Measurements from ENCODE around the gene C17orf67. TPM values are rescaled to one million over a fixed set of nuclear protein-coding genes. Genes with fewer than 3 reads are reported as not detected.

C17orf67 gene
- total RNA-seq, 1 donor from 2014 or later = 1.7 TPM

GRCh38 chr17:56786989-56787482 lies 46.7 kb downstream of the C17orf67 start:
- Mint-ChIP-seq H3K27ac (ENCODE audit: unreplicated experiment) (no peak overlapping the region), H3K27me3 (ENCODE audit: unreplicated experiment) (peaks cover 1% of the 10 kb centered on the region), H3K4me3 (ENCODE audit: unreplicated experiment) (no peak overlapping the region), H3K4me1 (ENCODE audit: unreplicated experiment) (no peaks in the 10 kb centered on the region), H3K9me3 (ENCODE audit: unreplicated experiment) (peaks cover under 1% of the 10 kb centered on the region), H3K36me3 (ENCODE audit: low read depth, unreplicated experiment) (peaks cover 2% of the 10 kb centered on the region)
- no peak for DNase-seq (ENCODE audit: low spot score)
- TF ChIP-seq, protein P1, sequence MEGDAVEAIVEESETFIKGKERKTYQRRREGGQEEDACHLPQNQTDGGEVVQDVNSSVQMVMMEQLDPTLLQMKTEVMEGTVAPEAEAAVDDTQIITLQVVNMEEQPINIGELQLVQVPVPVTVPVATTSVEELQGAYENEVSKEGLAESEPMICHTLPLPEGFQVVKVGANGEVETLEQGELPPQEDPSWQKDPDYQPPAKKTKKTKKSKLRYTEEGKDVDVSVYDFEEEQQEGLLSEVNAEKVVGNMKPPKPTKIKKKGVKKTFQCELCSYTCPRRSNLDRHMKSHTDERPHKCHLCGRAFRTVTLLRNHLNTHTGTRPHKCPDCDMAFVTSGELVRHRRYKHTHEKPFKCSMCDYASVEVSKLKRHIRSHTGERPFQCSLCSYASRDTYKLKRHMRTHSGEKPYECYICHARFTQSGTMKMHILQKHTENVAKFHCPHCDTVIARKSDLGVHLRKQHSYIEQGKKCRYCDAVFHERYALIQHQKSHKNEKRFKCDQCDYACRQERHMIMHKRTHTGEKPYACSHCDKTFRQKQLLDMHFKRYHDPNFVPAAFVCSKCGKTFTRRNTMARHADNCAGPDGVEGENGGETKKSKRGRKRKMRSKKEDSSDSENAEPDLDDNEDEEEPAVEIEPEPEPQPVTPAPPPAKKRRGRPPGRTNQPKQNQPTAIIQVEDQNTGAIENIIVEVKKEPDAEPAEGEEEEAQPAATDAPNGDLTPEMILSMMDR (IDR thresholded peaks at IDR 0.05; ENCODE audit: unreplicated experiment) = no peak

GRCh38 chr17:56785997-56786680 lies 47.6 kb downstream of the C17orf67 start:
- Mint-ChIP-seq H3K27me3 (ENCODE audit: unreplicated experiment) (peaks cover 3% of the 10 kb centered on the region), H3K9me3 (ENCODE audit: unreplicated experiment) (no peaks in the 10 kb centered on the region), H3K4me1 (ENCODE audit: unreplicated experiment) (peaks cover 3% of the 10 kb centered on the region), H3K36me3 (ENCODE audit: low read depth, unreplicated experiment) (no peaks in the 10 kb centered on the region), H3K4me3 (ENCODE audit: unreplicated experiment) (no peak overlapping the region), H3K27ac (ENCODE audit: unreplicated experiment) (no peak overlapping the region)
- DNase-seq (ENCODE audit: low spot score) = no peak
- TF ChIP-seq, protein P1 (IDR thresholded peaks at IDR 0.05; ENCODE audit: unreplicated experiment) = no peak

DNA sequence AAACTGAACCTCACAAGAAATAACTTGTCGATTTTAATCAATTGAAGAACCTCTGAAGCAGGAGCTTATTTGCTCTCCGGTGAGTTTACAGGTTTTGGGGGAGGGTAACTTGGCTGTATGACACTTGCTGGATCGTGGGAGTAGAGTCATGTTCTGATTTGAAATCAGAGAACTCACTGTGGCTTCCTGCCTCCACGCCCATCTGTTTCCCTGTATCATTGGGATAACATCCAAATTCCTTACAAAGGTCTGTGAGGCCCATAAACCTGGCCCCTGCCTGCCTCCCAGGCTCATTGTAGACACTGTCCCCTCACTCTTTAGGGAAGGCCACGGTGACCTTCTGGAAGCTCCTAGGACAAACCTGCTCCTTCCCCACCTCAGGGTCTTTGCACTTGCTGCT lies 48.3 kb downstream of the C17orf67 start:
- Mint-ChIP-seq H3K27ac (ENCODE audit: unreplicated experiment) (no peak overlapping the region), H3K4me3 (ENCODE audit: unreplicated experiment) (no peak overlapping the region), H3K27me3 (ENCODE audit: unreplicated experiment) (peaks cover 5% of the 10 kb centered on the region), H3K9me3 (ENCODE audit: unreplicated experiment) (no peaks in the 10 kb centered on the region), H3K36me3 (ENCODE audit: low read depth, unreplicated experiment) (no peaks in the 10 kb centered on the region), H3K4me1 (ENCODE audit: unreplicated experiment) (peaks cover 5% of the 10 kb centered on the region)
- DNase-seq (ENCODE audit: low spot score) = no peak
- TF ChIP-seq, protein P1 (IDR thresholded peaks at IDR 0.05; ENCODE audit: unreplicated experiment) = no peak

DNA sequence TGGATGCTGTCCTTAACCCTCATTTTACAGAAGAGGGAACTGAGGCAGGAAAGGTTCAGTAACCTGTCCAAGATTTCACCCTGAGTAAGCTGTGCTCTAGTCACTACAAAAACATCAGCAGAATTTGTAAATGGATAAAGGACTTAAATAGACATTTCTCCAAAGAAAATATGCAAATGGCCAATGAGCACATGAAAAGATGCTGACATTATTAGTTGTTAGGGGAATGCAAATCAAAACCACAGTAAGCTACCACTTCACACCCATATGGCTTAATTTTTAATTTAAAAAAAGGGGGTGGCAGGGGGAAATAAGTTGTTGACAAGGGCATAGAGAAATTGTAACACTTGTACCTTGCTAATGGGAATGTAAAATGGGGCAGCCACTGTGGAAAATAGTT lies 51.4 kb downstream of the C17orf67 start:
- no peaks in the 10 kb centered on the region for H3K9me3 Mint-ChIP-seq (ENCODE audit: unreplicated experiment)
- DNase-seq (ENCODE audit: low spot score) = no peak
- H3K27ac Mint-ChIP-seq (ENCODE audit: unreplicated experiment) = no peak overlapping the region
- H3K36me3 Mint-ChIP-seq (ENCODE audit: low read depth, unreplicated experiment) = no peaks in the 10 kb centered on the region
- peaks cover 17% of the 10 kb centered on the region for H3K27me3 Mint-ChIP-seq (ENCODE audit: unreplicated experiment)
- peaks cover 12% of the 10 kb centered on the region for H3K4me1 Mint-ChIP-seq (ENCODE audit: unreplicated experiment)
- TF ChIP-seq, protein P1 (IDR thresholded peaks at IDR 0.05; ENCODE audit: unreplicated experiment) = no peak
- H3K4me3 Mint-ChIP-seq (ENCODE audit: unreplicated experiment) = no peak overlapping the region

- Mint-ChIP-seq H3K36me3 (ENCODE audit: low read depth, unreplicated experiment) (no peaks in the 10 kb centered on the region), H3K4me3 (ENCODE audit: unreplicated experiment) (no peak overlapping the region), H3K9me3 (ENCODE audit: unreplicated experiment) (no peaks in the 10 kb centered on the region), H3K27ac (ENCODE audit: unreplicated experiment) (no peak overlapping the region), H3K4me1 (ENCODE audit: unreplicated experiment) (peaks cover 16% of the 10 kb centered on the region), H3K27me3 (ENCODE audit: unreplicated experiment) (peaks cover 18% of the 10 kb centered on the region)
- DNase-seq (ENCODE audit: low spot score) = no peak
- TF ChIP-seq, protein P1 (IDR thresholded peaks at IDR 0.05; ENCODE audit: unreplicated experiment) = no peak
Measured at GRCh38 chr17:56781906-56782305, 51.8 kb downstream of the C17orf67 start.

Data from endothelial cell (in vitro differentiated cells).